ENCODE measurements around the gene CSNK2A3.

- TF ChIP-seq POLR2A (IDR thresholded peaks at IDR 0.05) = no peak
- no peak for TF ChIP-seq CTCF (IDR thresholded peaks at IDR 0.05)
These were observed 18.4 kb downstream of the CSNK2A3 start for GRCh38 chr11:11334607-11335006.
